A549 (cell line): ENCODE measurements around the gene GAREM1.

Experiments used
- CTCF ChIP-seq: fragments of >200 bp; sonication (Bioruptor Twin); formaldehyde crosslinking; IDR thresholded peaks from 3 replicates; pipeline ENCODE4 v1.5.1; 2016
- RCOR1 ChIP-seq: fragments of 150-350 bp; IDR thresholded peaks from 2 replicates; pipeline ENCODE4 v1.6.1; 2014; ENCODE audit warnings: antibody characterized with exemption, low read length, low read depth
- REST ChIP-seq: fragments of 200-600 bp; sonication (generic); IDR thresholded peaks from 2 replicates; pipeline ENCODE4 v1.6.1; 2016; ENCODE audit warnings: antibody characterized with exemption, mild to moderate bottlenecking, moderate library complexity
- SREBF2 ChIP-seq: fragments of 450-650 bp; IDR thresholded peaks from 2 replicates; pipeline ENCODE4 v1.6.1; 2014; ENCODE audit warnings: mild to moderate bottlenecking, moderate library complexity
- ZC3H11A ChIP-seq: fragments of 450-650 bp; IDR thresholded peaks from 2 replicates; pipeline ENCODE4 v1.6.1; 2014; ENCODE audit warnings: antibody characterized with exemption, mild to moderate bottlenecking

- TF ChIP-seq CTCF (no peak), SREBF2 (no peak), REST (no peak), ZC3H11A (no peak), RCOR1 (no peak)
Observed at GRCh38 chr18:32276256-32276655, 194.4 kb downstream of the GAREM1 start.
